SHP77 treated with DMSO at 0.1 percent for 48 hours (cell line): ENCODE measurements around the gene SYDE2.
A peak's percentile ranks its signal among the peaks of the same experiment; 100 is the strongest.
"Not testable (repeated sequence)": the region's sequence is repeated elsewhere in the genome, so short reads cannot be mapped to it uniquely, and the experiment has no call there.

Experiments
- DNase-seq: peaks from one replicate; lab custom pipeline; 2025; lab: John Stamatoyannopoulos, UW

Gene SYDE2

DNA sequence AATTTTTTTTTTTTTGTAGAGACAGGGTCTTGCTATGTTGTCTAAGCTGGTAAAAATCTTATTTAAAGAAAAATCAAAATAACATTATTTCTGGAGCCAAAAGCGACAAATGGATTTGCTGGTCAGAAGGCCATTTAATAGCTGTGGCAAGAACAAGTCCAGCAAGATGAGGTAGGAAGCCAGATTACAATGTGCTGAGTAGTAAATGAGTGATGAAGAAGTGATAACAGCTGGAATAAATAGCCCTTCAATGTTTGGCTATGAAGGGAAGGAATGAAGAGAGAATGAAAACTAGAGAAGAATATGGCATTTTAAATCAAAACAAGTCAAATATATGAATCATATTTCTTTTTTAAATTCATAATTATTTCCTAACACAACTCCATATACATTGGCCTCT is 34.5 kb downstream of the SYDE2 start:
- DNase-seq: no peak

DNA sequence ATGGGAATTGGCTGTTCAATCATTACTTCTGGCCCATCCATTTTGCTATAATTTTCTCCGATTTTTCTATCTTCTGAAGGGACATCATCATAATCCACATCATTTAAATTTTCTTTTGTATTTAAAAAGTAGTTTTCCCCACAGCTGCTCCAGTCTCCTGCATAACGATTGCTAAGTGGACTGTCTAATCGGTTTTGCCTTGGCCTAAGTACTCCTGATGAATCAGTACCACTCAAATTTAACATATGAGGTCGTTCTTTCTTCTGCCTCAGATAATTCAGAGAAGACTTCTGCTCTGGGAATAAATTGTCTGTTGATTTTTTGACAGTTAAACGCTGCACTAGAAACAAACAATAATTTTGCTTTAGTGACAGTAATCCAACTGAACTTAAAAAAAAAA is 41.9 kb downstream of the SYDE2 start:
- no peak for DNase-seq

DNA sequence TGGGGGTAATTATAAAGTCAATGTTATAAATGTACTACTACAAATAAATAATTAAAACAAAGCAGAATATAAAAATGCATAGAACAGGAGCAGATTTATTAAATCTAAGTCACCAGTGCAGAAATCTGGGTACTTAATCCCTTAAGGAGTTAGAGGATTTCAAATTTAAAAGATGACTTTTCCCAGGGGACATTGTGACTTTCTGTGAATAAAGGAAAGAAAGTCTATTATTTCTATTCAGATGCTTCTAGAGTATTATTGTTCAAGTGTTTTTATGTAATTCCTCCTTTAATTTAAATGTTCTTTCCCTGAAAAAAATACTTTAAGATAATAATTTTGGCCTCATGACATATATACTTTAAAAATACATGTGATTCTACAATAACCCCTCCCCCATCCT is 43.4 kb downstream of the SYDE2 start:
- DNase-seq: no peak

DNA sequence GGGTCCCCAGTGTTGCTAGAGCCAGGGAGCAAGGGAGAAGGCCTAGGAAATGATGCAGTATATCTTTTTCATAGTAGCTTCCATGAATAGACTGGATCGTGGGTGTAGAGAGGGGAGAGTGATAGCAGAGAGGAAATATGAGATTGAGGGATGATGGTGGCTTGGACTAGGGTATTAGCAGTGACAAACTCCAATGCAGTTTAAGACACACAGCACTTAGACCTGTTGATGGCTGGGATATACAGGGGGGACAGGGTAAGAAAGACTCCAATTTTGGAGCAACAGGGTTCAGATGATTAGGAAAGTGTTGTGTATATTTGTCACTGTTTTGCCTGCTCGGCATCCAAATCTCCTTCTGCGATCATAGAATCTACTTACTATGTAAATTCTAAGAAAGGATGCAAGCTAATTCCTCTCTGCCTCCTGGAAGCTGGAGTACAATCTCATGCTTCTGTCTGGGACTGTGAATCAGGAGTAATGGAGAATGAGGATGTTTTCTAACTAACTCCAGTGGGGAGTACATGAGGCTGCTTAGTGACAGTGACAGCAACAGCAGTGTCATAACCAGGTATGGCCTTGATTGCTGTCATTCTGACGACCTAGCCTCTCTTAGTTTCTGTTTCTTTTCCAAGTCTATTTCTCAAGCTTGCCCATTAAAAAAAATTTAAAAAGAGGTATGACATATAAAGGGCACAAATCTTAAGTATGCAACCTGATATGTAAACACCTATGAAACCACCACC is 47.5 kb downstream of the SYDE2 start:
- DNase-seq: no peak

DNA sequence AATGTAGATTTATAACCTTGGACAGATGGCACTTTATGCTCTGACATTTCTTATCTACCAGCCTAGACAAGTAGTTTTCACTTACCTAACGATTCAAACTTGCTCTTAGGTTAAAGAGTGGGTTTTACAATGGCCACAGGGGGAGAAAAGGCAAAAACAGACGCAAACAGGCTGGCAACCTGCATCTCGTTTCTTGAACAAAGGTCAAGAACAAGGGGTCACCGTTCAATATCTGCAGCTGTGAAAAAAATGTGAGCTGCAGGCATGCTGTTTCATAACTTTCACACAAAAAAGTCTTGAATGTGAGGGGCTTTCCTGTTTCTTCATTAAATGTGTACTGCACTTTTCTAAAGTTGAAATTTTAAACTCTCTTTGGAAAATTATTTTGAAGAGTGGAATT is 49.4 kb downstream of the SYDE2 start:
- DNase-seq: no peak

DNA sequence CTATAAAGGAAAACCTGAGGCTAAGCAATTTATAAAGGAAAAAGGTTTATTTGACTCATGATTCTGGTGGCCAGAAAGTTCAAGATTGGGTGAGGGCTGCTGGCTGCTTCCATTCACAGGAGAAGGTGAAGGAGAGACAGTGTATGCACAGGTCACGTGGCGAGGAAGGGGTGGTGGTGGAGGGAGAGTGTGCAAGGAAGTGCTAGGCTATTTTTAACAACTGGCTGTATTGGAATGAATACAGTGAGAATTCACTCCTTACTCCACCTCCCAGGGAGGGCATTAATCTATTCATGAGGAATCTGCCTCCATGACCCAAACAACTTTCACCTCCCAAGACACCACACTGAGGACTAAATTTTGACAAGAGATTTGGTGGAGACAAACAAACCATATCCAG is 51.0 kb downstream of the SYDE2 start:
- no peak for DNase-seq

DNA sequence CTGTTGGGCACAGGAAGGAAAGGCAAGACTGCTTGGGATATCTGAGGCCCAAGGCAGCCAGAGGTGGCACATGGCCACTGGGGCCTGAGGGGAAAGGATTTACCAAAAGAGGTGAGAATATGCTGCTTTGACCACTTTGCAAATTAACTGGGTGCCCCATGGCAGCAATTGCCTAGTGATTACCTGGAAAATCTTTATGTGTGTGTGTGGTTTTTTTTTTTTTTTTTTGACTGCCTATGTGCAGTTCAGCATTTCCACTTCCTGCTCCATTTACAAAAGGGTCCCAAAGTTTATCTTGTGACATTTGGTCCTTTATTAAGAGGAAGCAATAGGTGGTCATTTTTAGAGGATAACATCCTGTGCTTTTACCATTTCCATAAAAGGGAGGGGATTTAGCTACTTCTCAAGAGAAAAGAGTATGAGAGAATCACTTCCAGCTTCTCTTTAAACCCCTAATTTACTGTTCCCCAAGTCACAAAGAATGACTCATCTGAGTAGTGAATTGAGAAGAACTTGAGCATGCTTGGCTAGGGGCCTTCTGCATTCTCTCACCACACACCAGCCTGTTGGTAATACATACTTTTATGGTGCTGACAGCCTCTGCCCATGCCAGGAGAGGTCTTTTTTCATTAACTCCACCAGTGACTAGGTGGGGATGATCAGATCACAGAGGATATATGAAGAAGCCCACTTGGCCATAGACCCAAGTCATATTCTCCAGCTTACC is 52.1 kb downstream of the SYDE2 start:
- no peak for DNase-seq

DNA sequence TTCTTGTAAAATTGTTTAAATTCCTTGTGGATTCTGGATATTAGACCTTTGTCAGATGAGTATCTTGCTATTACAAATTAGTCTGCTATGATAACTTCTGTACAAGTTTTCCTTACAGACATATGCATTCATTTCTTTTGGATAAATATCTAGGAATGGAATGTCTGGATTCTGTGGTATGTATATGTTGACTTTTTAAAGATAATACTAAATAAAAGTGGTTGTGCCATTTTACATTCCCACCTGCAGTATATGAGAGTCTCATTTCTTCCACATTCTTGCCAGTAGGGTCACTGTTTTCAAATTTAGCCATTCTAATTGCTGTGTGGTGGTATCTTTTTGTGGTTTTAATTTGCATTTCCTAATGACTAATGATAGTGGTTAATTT is 53.9 kb downstream of the SYDE2 start:
- DNase-seq: no peak

DNA sequence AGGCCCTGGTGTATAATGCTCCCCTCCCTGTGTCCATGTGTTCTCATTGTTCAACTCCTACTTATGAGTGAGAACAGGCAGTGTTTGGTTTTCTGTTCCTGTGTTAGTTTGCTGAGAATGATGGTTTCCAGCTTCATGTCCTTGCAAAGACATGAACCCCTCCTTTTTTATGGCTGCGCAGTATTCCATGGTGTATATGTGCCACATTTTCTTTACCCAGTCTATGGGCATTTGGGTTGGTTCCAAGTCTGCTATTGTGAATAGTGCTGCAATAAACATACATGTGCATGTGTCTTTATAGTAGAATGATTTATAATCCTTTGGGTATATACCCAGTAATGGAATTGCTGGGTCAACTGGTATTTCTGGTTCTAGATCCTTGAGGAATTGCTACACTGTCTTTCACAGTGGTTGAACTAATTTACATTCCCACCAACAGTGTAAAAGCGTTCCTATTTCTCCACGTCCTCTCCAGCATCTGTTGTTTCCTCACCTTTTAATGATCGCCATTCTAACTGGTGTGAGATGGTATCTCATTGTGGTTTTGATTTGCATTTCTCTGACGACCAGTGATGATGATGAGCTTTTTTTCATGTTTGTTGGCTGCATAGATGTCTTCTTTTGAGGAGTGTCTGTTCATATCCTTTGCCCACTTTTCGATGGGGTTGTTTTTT is 54.4 kb downstream of the SYDE2 start:
- DNase-seq: not testable (repeated sequence)

DNA sequence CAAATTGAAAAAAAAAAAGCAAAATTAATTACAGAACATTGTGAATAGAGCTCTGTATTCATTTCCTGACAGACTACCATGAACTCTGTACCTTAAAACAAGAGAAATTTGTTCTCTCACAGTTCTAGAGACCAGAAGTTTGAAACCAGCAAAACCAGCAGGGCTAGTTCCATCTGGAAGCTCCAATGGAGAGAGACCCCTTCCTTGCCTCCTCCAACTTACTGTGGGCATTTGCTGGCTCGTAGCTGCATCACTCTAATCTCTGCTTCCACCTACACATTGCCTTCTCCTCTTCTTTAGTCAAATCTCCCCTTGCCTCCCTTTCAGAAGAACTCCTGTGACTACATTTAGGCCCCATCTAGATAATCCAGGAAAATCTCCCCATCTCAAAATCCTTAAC is 56.5 kb downstream of the SYDE2 start:
- DNase-seq: no peak

DNA sequence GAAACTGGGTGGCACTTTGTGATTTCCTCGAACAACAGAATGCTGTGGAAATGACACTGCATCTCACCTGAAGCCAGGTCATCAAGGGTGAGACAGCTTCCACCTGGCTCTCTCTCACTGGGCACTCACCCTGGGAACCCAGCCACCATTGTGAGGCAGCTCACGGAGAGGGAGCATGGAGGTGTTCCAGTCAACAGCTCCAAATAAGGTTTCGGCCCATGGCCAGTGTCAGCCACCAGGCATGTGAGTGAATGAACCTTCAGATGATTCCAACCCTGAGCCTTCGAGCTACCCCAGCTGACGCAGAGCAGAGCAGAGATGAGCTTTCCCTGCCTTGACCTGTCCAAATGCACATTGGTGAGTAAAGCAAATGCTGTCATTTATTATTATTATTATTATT is 58.1 kb downstream of the SYDE2 start:
- no peak for DNase-seq

DNA sequence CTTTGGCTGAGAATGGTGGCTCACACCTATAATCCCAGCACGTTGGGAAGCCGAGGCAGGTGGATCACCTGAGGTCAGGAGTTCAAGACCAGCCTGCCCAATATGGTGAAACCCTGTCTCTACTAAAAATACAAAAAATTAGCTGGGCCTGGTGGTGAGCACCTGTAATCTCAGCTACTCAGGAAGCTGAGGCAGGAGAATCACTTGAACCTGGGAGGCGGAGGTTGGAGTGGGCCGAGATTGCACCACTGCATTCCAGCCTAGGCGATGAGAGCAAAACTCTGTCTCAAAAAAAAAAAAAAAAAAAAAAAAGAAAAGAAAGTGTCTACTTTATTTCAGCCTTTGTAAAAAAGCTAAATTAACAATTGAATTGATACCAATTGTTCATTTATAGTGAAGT is 62.4 kb downstream of the SYDE2 start:
- not testable (repeated sequence) for DNase-seq

DNA sequence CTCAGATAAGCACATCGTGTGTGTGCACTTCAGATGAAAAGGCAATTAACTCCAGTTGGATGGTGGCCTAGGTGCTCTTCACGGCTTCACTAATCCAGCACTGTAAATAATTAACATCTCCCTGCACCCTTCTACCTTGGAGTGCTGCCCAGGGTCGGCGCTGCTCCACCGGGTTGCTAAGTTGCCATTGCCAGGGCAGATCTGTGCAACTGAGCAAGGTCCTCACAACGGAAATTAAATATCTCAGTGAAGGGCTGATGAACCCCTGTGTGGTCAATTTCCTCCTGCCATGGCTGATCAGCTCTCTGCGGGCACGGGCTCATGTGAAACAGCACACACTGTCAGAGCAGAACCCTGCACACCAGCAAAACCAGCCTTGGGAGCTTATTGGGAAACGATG is 63.2 kb downstream of the SYDE2 start:
- peak; percentile 59 for DNase-seq

DNA sequence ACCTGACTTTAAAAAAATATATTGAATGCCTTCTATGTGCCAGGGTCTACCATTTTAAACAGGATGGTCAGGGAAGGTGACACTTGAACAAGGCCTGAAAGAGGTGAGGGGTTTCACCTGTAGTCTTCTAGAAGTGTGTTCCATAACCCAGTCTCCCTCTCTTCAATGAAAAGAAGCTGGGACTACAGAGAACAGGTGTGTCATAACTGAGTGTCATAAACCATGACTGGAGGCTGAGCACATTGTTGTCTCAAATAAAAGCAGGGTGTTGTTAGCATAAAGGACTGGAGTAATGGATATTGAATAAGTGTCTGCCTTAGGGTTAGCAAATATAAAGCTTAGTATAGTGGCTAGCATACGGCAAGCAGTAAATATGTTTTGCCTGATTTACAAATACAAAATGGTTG is 65.4 kb downstream of the SYDE2 start:
- peak; percentile 43 for DNase-seq

DNA sequence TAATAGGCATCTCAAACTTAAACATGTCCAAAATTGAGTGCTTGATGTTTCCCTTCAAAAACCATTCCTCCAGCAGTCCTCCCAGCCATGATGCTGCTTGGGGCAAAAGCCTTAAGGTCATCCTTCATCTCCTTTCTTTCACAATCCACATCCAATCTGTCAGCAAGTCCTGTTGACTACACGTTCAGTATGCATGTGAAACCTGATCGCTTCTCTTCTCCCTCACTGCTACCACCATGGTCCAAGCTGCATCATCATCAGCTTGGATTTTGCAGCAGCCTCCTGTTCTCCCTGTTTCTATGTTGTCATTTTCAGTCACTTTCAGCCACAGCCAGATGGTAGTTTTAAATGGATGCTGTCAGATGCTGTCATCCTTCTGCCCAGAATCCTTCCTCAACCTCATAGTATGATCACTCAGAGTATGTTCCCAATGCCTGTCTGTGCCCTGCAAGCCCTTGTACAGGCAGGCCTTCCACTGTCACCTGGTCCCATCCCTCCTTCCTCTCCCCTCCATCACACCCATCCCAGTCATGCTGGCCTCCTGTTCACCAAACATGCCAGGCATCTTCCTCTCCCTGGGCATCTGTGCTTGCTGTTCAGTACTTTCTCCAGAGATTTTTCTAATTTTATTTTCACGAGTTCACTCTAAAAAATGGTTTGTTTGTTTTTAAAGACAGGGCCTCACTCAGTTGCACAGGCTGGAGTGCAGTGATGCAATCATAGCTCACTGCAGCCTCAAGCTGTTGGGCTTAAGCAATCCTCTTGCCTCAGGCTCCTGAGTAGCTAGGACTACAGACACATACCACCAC is 66.0 kb downstream of the SYDE2 start:
- DNase-seq: no peak

DNA sequence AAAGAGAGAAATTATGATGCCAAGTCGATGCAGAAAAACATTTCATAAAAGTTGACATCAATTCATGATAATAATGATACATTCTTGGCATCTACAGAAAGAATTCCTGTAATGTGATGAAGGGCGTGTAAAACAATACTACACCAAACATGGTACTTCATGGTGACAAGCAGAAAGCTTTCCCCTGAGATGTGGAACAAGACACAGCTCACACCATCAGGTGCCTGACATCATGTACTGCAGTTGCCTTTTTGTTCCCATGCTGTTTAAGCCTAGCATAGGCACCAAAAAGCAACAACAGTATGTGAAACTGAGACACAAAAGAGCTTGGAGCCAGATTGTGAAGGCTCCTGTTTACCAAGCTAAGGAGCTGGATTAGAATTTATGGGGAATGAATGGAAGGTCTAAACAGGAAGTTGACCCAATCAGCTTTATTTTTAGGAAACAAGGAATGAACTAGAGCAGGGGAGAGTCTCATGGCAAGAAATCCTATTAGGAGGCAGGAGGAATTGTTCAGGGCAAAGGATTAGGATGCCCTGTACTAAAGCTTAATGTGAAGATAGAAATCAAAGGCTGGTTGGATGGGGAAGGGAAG is 67.2 kb downstream of the SYDE2 start:
- DNase-seq: no peak

DNA sequence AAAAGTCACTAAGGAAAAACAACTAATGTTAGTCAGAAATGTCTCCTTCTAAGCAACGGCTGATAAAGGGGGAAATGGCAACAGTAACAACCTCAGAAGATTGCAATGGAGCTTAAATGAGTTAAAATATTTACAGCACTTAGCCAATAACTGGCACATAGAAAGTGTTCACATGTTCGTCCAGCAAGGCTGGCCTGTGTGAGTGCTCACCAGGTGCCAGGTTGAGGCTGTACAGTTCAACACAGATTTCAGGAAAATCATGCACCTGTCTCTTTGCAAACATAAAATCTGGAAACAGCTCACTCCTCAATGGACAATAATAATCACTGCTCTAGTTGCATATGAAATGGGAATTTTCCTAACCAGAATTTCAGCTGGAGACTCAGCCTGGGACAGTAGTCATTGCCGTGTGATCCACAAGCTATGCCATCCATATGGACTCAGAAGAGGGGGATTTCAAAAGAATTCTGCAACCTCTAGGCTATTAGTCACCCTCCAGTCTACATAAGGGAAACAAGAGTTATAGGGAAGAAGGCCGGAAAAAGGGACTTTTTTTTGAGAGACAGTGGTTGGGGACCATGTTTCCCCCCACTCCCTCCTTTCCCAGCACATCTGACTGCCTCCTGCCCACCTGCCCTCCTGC is 68.6 kb downstream of the SYDE2 start:
- no peak for DNase-seq

DNA sequence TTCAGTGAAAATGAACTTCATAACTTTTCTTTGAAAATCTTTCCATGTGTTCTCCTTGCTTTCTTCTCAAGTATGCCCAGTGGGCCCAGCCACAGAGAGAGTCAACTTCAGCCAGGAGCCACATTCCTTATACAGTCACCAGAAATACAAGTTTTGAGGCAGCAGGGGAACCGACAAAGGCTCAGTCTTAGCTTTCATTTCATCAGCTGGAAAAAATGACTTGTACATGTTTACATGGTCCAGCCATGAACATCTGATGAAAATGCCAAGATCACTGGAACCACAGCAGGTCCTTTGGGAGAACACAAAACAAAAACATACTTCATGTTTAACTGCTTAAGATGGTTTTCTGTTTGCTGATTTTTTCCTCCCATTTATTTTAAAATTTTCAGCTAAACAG is 72.5 kb downstream of the SYDE2 start:
- DNase-seq: no peak

DNA sequence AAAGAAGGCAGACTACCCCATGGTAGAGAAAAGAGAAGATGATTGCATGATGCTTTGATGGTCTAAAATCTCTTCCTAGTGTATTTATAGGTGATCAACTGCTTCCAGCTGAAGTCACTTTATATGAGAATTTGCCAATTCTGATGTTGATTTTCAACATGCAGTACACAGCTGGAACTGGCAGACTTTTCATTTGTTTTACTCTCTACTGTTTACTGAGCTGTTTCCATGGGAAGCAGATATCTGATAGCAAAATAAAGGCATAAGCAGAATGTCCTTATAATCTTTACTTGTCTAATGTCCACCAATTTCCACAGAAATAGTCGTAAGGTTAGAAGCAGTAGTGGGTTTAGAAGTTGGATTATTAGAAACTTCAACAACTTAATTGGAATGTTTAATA is 74.9 kb downstream of the SYDE2 start:
- no peak for DNase-seq

DNA sequence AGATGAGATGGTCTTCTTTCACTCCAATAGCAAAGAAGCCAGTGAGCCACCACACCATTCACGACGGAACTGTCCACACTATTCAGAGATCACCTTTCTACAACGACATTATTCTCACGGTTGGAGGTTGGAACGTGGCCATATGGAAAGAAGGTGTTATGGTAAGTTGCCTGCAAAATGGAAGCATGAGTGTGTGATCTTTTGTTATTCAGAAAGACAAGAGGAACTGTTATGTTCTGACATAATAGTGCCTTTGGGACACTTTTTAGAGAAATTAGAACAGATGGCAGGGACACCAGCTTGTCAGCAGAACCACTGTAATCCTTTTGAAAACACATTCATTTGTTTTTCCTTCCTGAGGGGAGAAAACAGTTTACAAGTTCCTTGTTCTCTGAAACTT is 76.7 kb downstream of the SYDE2 start:
- no peak for DNase-seq

DNA sequence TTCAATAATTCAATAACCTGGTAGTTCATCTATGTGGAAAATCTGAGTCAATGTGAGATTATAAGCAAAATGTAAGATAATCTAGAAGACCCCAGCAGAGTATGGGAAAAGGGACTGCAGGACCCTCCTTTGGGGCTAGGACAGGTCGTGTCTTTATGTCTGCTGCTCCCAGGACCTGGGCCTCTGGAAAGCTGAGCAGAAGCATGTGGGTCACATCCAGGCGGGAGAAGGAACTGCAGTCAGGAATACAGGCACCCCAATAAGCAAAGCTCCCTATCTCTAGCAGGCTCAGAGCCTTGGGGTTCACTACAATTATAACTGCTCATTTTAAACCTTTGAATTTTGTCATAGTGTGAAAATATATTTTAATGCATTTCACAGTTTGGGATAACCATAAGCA is 78.6 kb downstream of the SYDE2 start:
- no peak for DNase-seq

DNA sequence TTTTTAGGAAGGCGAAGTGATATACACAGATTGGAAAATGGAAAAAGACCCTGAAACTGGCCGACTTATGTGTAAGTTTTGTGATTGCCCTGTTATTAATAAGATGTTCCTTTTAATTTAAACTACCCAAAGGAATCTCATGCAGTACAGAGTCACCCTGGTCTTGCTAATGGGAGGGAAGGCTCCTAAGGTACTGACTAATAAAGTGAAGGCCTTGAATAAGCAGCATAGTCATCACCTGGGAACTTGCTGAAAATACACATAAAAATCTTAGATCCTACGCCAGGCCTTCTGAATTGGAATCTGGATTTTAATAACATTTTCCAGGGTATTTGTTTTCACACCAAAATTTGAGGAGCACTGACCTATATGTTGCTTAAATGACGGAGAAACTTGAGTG is 79.1 kb downstream of the SYDE2 start:
- no peak for DNase-seq
